Ovary (tissue), 9 donors: ENCODE results near the gene EDC3. TPM values are rescaled to one million over a fixed set of nuclear protein-coding genes. Genes with fewer than 3 reads are reported as not detected.
"Not testable (repeated sequence)": the region's sequence is repeated elsewhere in the genome, so short reads cannot be mapped to it uniquely, and the experiment has no call there.

Experiments used
- DNase-seq, 5 donors: peaks; one replicate each; pipeline ENCODE4 v3.0.0-alpha.2; 2019 to 2020
- H3K27ac ChIP-seq, 2 donors: fragments of 200-600 bp; one replicate each; pipeline versions ENCODE4 v1.5.1 to v1.8.0; 2019 to 2022
- H3K27me3 ChIP-seq: fragments of 200-600 bp; one replicate; pipeline ENCODE4 v1.8.0; 2022
- H3K36me3 ChIP-seq: fragments of 200-600 bp; sonication (generic); one replicate; pipeline ENCODE4 v1.5.1; 2019
- H3K4me1 ChIP-seq: one replicate; pipeline ENCODE4 v1.8.1; 2013; ENCODE audit warnings: mild to moderate bottlenecking, moderate library complexity; ENCODE audit not compliant: insufficient read depth
- H3K4me3 ChIP-seq: fragments of 200-600 bp; sonication (generic); one replicate; pipeline ENCODE4 v1.5.1; 2017
- H3K9me3 ChIP-seq, 2 donors: fragments of 200-600 bp in 1 of 2; sonication (generic) in 1 of 2; one replicate each; pipeline versions ENCODE4 v1.5.1 to v1.8.1; 2013 to 2019; ENCODE audit warnings: mild to moderate bottlenecking in 1 of 2, moderate library complexity in 1 of 2
- CTCF ChIP-seq, 3 donors: fragments of 450-650 bp in 2 of 3; fragments of 200-600 bp in 1 of 3; IDR thresholded peaks; one replicate each; pipeline versions ENCODE4 v1.5.1 to v1.8.0; 2016 to 2022; ENCODE audit warnings: antibody characterized with exemption in 3 of 3, mild to moderate bottlenecking in 1 of 3
- EP300 ChIP-seq: sonication (generic); formaldehyde crosslinking; IDR thresholded peaks from one replicate; pipeline ENCODE4 v1.6.1; 2017; ENCODE audit warnings: antibody characterized with exemption
- POLR2A ChIP-seq: fragments of 450-650 bp; IDR thresholded peaks from one replicate; pipeline ENCODE4 v1.6.1; 2017; ENCODE audit warnings: antibody characterized with exemption, mild to moderate bottlenecking, moderate library complexity
- WGBS, 3 donors: extraction: QIAGEN DNeasy Blood & Tissue Kit in 1 of 3; methylation state at CpG; one replicate each; pipeline versions ENCODE4 v1.1.5 to v1.1.7; 2013 to 2017; 5-methylcytosine and 5-hydroxymethylcytosine counted together
- intact Hi-C, 4 donors: fragments of 100-400 bp; cut with DNase I; formaldehyde crosslinking; loops; one replicate each; pipeline versions ENCODE4 v1.11.0 to v1.15.1; 2022 to 2023
- polyA plus RNA-seq, 2 donors: library from polyadenylated mRNA; stranded (reverse); fragments of 200-250 nt in 1 of 2; fragments of 350-450 nt in 1 of 2; fragmentation: Illumina TruSeq in 1 of 2; extraction: RNeasy Lipid Tissue Mini Kit (QIAGEN cat#74804) in 1 of 2; gene quantifications; one replicate each; pipeline ENCODE4 v1.2.3, GENCODE V29; 2013 to 2014
- total RNA-seq, 7 donors: library from RNA; depleted of rRNA in 2 of 7; stranded (reverse); fragments of >200 nt in 2 of 7; fragmentation: NEBNext Ultra II Directional in 3 of 7; extraction: Animal tissue kit (Norgen Biotek cat#: 25700) in 3 of 7; gene quantifications; one replicate each; pipeline versions ENCODE4 v1.1.0 to v1.2.4, GENCODE V29; 2016 to 2023
- donor health status: DM: no; HTN: no; CAD: no; lungs with moderate emphysema.
- donor health status: DM: no; HTN: no; CAD: no.
- donor health status: Bipolar disorder and iron deficiency.
- donor health status: DM: yes; HTN: yes; CAD: no.
- donor health status: DM: no; HTN: no; CAD: no.
- donor health status: DM: yes; HTN: yes; CAD: no.

EDC3 gene
- total and polyA plus RNA-seq, 9 donors: 10.6 to 44.5 (median 34.2) TPM

GRCh38 chr15:74664670-74665069 lies 31.2 kb downstream of the EDC3 start:
- Histone ChIP-seq H3K27me3 (no peaks in the 10 kb centered on the region), H3K36me3 (no peaks in the 10 kb centered on the region), H3K4me1 (peaks cover 4% of the 10 kb centered on the region), H3K4me3 (no peak overlapping the region), H3K27ac (no peak overlapping the region), H3K9me3 (no peaks in the 10 kb centered on the region)
- intact Hi-C loops: no loop called here
- WGBS, 3 donors: 68 to 77% (median 71%) methylated on average over 2 of the region's 2 CpGs
- DNase-seq: no peak
- TF ChIP-seq EP300: no peak
- TF ChIP-seq CTCF (IDR thresholded peaks at IDR 0.05): no peak
- TF ChIP-seq POLR2A: no peak

GRCh38 chr15:74664028-74664616 lies 31.7 kb downstream of the EDC3 start:
- intact Hi-C loops: no loop called here
- no peak for TF ChIP-seq EP300
- TF ChIP-seq CTCF (IDR thresholded peaks at IDR 0.05): no peak
- no peak for TF ChIP-seq POLR2A
- WGBS, 3 donors: 6 to 7% (median 7%) methylated on average over 2 of the region's 2 CpGs
- Histone ChIP-seq H3K27me3 (no peaks in the 10 kb centered on the region), H3K4me3 (no peak overlapping the region), H3K4me1 (peaks cover 4% of the 10 kb centered on the region), H3K36me3 (no peaks in the 10 kb centered on the region), H3K9me3 (no peaks in the 10 kb centered on the region), H3K27ac (no peak overlapping the region)
- peak in 1 of 5 donors; percentile 10 for DNase-seq

GRCh38 chr15:74663303-74664027 lies 32.4 kb downstream of the EDC3 start:
- H3K36me3 ChIP-seq: no peaks in the 10 kb centered on the region
- no peak for DNase-seq
- WGBS, 3 donors: 85 to 87% (median 87%) methylated on average over 8 of the region's 8 CpGs
- no peak overlapping the region for H3K27ac ChIP-seq
- H3K4me1 ChIP-seq: peaks cover 4% of the 10 kb centered on the region
- H3K4me3 ChIP-seq: no peak overlapping the region
- TF ChIP-seq CTCF (IDR thresholded peaks at IDR 0.05) (no peak), EP300 (no peak), POLR2A (no peak)
- H3K9me3 ChIP-seq: no peaks in the 10 kb centered on the region
- H3K27me3 ChIP-seq: no peaks in the 10 kb centered on the region
- intact Hi-C loops: no loop called here

GRCh38 chr15:74662064-74662860 lies 33.6 kb downstream of the EDC3 start:
- DNase-seq: no peak
- H3K4me1 ChIP-seq: peaks cover 4% of the 10 kb centered on the region
- intact Hi-C loops: no loop called here
- no peak for TF ChIP-seq CTCF (IDR thresholded peaks at IDR 0.05)
- no peak for TF ChIP-seq EP300
- no peak for TF ChIP-seq POLR2A
- no peak overlapping the region for H3K4me3 ChIP-seq
- no peaks in the 10 kb centered on the region for H3K27me3 ChIP-seq
- WGBS, 3 donors: 41 to 61% (median 53%) methylated on average over 4 of the region's 4 CpGs
- H3K36me3 ChIP-seq: no peaks in the 10 kb centered on the region
- no peaks in the 10 kb centered on the region for H3K9me3 ChIP-seq
- no peak overlapping the region for H3K27ac ChIP-seq

- H3K9me3 ChIP-seq, H3K4me3 ChIP-seq, H3K4me1 ChIP-seq, H3K27ac ChIP-seq, DNase-seq, H3K36me3 ChIP-seq, H3K27me3 ChIP-seq, intact Hi-C loops: not testable (repeated sequence)
- 75 to 84% (median 82%) methylated on average over 8 of the region's 8 CpGs for WGBS, 3 donors
These were observed 34.5 kb downstream of the EDC3 start for GRCh38 chr15:74661280-74661679.
